ENCODE measurements around the gene ZFAND3.

The ZFAND3 gene

DNA sequence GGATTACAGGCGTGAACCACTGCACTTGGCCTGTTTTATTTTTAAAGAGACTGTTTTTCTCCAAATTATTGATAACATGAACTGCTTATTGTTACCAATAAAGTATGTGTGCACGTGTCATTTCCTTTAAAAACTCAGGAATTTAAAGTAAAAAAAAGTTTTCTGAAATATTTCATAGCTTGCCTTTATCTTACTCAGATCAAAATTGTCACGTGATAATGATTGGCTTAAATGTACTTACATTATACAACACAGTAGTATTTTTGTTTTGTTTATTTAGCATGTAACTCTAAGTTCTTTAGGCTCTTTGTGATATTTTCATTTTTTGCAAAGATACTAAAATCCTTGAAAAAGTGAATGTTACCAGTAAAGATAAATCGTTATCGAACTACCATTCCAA is 174.1 kb downstream of the ZFAND3 start:
- Histone ChIP-seq H3K27me3 (ENCODE audit: insufficient read depth, low read depth, severe bottlenecking) (no peaks in the 10 kb centered on the region), H3K4me3 (ENCODE audit: low read depth, low read length) (no peak overlapping the region)
- TF ChIP-seq, protein P1, sequence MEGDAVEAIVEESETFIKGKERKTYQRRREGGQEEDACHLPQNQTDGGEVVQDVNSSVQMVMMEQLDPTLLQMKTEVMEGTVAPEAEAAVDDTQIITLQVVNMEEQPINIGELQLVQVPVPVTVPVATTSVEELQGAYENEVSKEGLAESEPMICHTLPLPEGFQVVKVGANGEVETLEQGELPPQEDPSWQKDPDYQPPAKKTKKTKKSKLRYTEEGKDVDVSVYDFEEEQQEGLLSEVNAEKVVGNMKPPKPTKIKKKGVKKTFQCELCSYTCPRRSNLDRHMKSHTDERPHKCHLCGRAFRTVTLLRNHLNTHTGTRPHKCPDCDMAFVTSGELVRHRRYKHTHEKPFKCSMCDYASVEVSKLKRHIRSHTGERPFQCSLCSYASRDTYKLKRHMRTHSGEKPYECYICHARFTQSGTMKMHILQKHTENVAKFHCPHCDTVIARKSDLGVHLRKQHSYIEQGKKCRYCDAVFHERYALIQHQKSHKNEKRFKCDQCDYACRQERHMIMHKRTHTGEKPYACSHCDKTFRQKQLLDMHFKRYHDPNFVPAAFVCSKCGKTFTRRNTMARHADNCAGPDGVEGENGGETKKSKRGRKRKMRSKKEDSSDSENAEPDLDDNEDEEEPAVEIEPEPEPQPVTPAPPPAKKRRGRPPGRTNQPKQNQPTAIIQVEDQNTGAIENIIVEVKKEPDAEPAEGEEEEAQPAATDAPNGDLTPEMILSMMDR (IDR thresholded peaks at IDR 0.05; ENCODE audit: low read depth, low read length), result no peak

DNA sequence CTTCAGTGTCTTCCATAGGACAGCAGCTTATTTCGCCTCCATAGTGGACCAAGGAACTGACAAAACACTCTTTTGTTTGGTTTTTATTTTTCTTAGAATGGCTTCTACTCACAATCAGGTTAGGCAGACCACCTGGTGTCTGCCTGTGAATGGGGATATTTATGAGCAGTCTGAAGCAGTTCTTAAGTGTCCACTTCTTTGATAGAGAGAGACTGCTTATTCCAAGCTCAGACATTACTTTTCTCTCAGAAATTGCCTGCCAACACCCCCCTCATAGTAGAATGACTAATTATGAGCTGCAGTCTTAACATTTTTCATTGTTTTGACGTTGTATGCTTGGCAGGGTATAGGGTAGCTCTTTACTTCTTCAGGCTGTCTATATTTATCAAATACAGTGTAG is 174.7 kb downstream of the ZFAND3 start:
- Histone ChIP-seq H3K36me3 (no peaks in the 10 kb centered on the region), H3K27me3 (ENCODE audit: insufficient read depth, low read depth, severe bottlenecking) (no peaks in the 10 kb centered on the region), H3K9me3 (ENCODE audit: severe bottlenecking) (no peaks in the 10 kb centered on the region), H3K27ac (no peak overlapping the region), H3K4me3 (ENCODE audit: low read depth, low read length) (no peak overlapping the region)
- no peak for DNase-seq
- TF ChIP-seq, protein P1 (IDR thresholded peaks at IDR 0.05; ENCODE audit: low read depth, low read length), result no peak

More for the DNA sequence above, 174.1 kb downstream of the ZFAND3 start:
- no peaks in the 10 kb centered on the region for H3K36me3 ChIP-seq
- H3K27ac ChIP-seq, result no peak overlapping the region
- DNase-seq, result no peak
- H3K9me3 ChIP-seq (ENCODE audit: severe bottlenecking), result no peaks in the 10 kb centered on the region

DNA sequence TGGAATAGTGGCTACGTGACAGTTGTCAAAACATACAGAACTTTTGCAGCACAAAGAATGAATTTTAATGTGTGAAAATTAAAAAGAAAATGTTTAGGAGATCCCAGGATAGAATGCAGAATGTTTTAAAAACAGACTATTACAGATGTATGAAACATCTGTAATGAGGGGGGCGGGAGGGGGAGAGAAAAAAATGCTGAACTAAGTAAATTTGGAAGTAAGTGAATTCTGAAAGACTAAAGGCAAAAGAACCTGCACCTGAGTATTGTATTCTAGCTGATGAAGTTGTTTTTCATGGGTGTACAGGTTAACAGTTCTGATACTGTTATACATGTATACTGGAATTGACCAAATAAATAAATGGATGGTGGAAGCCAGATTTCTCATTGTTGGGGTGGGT is 178.8 kb downstream of the ZFAND3 start:
- no peak overlapping the region for H3K27ac ChIP-seq
- H3K4me3 ChIP-seq (ENCODE audit: low read depth, low read length), result no peak overlapping the region
- no peaks in the 10 kb centered on the region for H3K9me3 ChIP-seq (ENCODE audit: severe bottlenecking)
- TF ChIP-seq, protein P1 (IDR thresholded peaks at IDR 0.05; ENCODE audit: low read depth, low read length), result no peak
- no peak for DNase-seq
- no peaks in the 10 kb centered on the region for H3K36me3 ChIP-seq
- no peaks in the 10 kb centered on the region for H3K27me3 ChIP-seq (ENCODE audit: insufficient read depth, low read depth, severe bottlenecking)

DNA sequence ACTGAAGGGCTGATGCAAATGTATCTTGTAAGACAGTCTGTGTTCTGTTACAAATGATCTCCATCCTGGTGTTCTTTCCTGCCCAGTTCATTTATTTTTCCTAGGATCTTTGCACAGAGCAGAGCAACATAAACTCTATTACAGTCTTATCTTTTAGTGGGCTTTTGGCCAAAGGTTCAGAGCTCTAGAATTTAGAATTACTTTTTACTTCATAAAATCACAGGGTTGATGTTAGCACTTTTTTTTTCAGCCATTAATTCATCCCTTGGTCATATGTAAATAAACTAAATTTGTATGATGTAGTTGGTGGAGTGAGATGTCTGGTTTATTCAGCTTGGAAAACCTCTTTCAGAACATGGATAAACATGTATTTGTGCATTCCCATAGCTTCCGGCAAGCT is 181.9 kb downstream of the ZFAND3 start:
- Histone ChIP-seq H3K27me3 (ENCODE audit: insufficient read depth, low read depth, severe bottlenecking) (no peaks in the 10 kb centered on the region), H3K27ac (no peak overlapping the region), H3K36me3 (no peaks in the 10 kb centered on the region), H3K9me3 (ENCODE audit: severe bottlenecking) (no peaks in the 10 kb centered on the region), H3K4me3 (ENCODE audit: low read depth, low read length) (no peak overlapping the region)
- DNase-seq, result no peak
- TF ChIP-seq, protein P1 (IDR thresholded peaks at IDR 0.05; ENCODE audit: low read depth, low read length), result no peak

DNA sequence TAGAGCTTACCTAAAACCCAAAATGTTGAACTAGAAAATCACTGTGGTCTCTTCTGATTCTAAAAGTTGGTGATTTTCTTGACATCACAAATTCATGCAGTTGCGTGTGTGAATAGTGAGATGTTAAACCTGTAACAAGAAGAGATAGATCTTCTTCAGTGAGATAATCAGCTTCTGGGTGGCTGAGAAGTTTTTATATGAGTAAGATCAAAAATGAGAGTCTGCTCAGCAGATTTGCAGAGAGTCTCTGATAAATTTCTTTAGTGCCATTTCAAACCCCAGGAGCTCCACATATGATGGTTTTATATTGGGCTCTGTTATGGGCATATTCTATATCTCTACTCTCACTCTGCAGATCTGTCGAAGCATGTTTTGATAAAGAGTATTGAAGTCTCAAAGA is 185.4 kb downstream of the ZFAND3 start:
- Histone ChIP-seq H3K4me3 (ENCODE audit: low read depth, low read length) (no peak overlapping the region), H3K9me3 (ENCODE audit: severe bottlenecking) (no peaks in the 10 kb centered on the region), H3K27ac (no peak overlapping the region), H3K27me3 (ENCODE audit: insufficient read depth, low read depth, severe bottlenecking) (no peaks in the 10 kb centered on the region), H3K36me3 (no peaks in the 10 kb centered on the region)
- DNase-seq, result no peak
- TF ChIP-seq, protein P1 (IDR thresholded peaks at IDR 0.05; ENCODE audit: low read depth, low read length), result no peak

DNA sequence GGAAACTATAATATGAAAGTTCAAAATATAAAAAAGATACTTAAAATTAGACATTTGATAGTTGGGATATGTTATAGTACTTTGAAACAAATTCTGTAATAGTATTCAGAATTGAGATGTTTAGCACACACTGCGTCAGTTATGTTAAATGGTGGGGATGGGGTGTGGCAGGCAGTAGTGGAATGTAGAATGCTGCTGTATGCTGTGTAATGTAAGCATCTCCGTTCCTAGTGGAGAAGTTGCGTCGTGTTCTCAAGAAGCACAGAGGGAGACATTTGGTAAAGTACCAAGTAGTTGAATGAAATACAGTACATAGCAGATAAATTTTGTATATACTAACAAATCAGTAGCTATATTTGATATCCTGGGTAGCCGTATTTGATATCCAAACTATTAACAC is 192.4 kb downstream of the ZFAND3 start:
- DNase-seq, result no peak
- no peak overlapping the region for H3K27ac ChIP-seq
- no peak overlapping the region for H3K4me3 ChIP-seq (ENCODE audit: low read depth, low read length)
- H3K36me3 ChIP-seq, result no peaks in the 10 kb centered on the region
- no peaks in the 10 kb centered on the region for H3K27me3 ChIP-seq (ENCODE audit: insufficient read depth, low read depth, severe bottlenecking)
- H3K9me3 ChIP-seq (ENCODE audit: severe bottlenecking), result peaks cover 5% of the 10 kb centered on the region
- TF ChIP-seq, protein P1 (IDR thresholded peaks at IDR 0.05; ENCODE audit: low read depth, low read length), result no peak

All from WERI-Rb-1 (cell line).